T-cell (primary cell): ENCODE results near the gene SLC1A4. TPM values are rescaled to one million over a fixed set of nuclear protein-coding genes. Genes with fewer than 3 reads are reported as not detected.
A peak's percentile ranks its signal among the peaks of the same experiment; 100 is the strongest.
"Not testable (repeated sequence)": the region's sequence is repeated elsewhere in the genome, so short reads cannot be mapped to it uniquely, and the experiment has no call there.

Experiments
- ATAC-seq, 4 experiments: fragments of 200-7000 bp in 3 of 4; fragments of 150-1000 bp in 1 of 4; cut with Tn5 transposase; replicated peaks in 1 of 4; 1 replicate in 3 of 4; 2 replicates in 1 of 4; pipeline ENCODE4 v1.10.0; 2021; ENCODE audit warnings: moderate library complexity in 3 of 4, mild to moderate bottlenecking in 2 of 4, moderate number of reproducible peaks in 1 of 4
- CTCF ChIA-PET, 2 donors: fragments of 300-600 bp; sonication (Branson Sonifier 250); formaldehyde crosslinking; loops; one replicate each; lab custom pipeline; 2022; ENCODE audit warnings: antibody characterized with exemption in 2 of 2; lab: Charles Lee
- POLR2A ChIA-PET, 2 donors: fragments of 300-600 bp; sonication (Branson Sonifier 250); formaldehyde crosslinking; loops; one replicate each; lab custom pipeline; 2022; ENCODE audit warnings: antibody characterized with exemption in 2 of 2; lab: Charles Lee
- DNase-seq, 35 experiments: peaks; one replicate each; pipeline versions ENCODE4 v3.0.0 to v3.0.0-alpha.2; 2013 to 2023
- H3K27ac ChIP-seq: one replicate; pipeline ENCODE4 v1.5.1; 2013; ENCODE audit warnings: low read length
- H3K27me3 ChIP-seq, 2 experiments: replicated peaks in 1 of 2; 1 replicate in 1 of 2; 2 replicates in 1 of 2; pipeline versions ENCODE4 v1.6.1 to v1.7.0; 2013; ENCODE audit warnings: low read length in 1 of 2, mixed read lengths in 1 of 2; ENCODE audit not compliant: control insufficient read depth in 2 of 2, insufficient read depth in 2 of 2; ENCODE audit errors: extremely low read depth in 1 of 2
- H3K36me3 ChIP-seq, 2 donors: 1 replicate in 1 of 2; 2 replicates in 1 of 2; pipeline versions ENCODE4 v1.6.1 to v1.7.0; 2013; ENCODE audit warnings: low read length in 1 of 2; ENCODE audit not compliant: control insufficient read depth in 2 of 2, insufficient read depth in 1 of 2; ENCODE audit errors: extremely low read depth in 1 of 2
- H3K4me1 ChIP-seq, 2 experiments: 1 replicate in 1 of 2; 2 replicates in 1 of 2; pipeline versions ENCODE4 v1.6.1 to v1.7.0; 2013; ENCODE audit warnings: low read length in 2 of 2, mixed read lengths in 1 of 2; ENCODE audit not compliant: insufficient read depth in 2 of 2, control insufficient read depth in 1 of 2; ENCODE audit errors: extremely low read depth in 1 of 2
- H3K4me3 ChIP-seq, 2 donors: 1 replicate in 1 of 2; 2 replicates in 1 of 2; pipeline versions ENCODE4 v1.5.1 to v1.7.0; 2013; ENCODE audit warnings: mild to moderate bottlenecking in 2 of 2, low read length in 1 of 2, moderate library complexity in 1 of 2; ENCODE audit not compliant: control insufficient read depth in 1 of 2; ENCODE audit errors: extremely low read depth in 1 of 2
- H3K9me3 ChIP-seq: 2 replicates; pipeline ENCODE4 v1.7.0; 2013
- H3K27ac Mint-ChIP-seq, 2 donors: one replicate each; pipeline ENCODE4 v1.8.0; 2020 to 2021; ENCODE audit warnings: mild to moderate bottlenecking in 2 of 2, mixed read lengths in 2 of 2
- H3K27me3 Mint-ChIP-seq, 2 donors: one replicate each; pipeline ENCODE4 v1.8.0; 2021 to 2022; ENCODE audit warnings: mixed read lengths in 2 of 2
- H3K36me3 Mint-ChIP-seq: one replicate; pipeline ENCODE4 v1.8.0; 2021; ENCODE audit warnings: mixed read lengths
- H3K4me1 Mint-ChIP-seq, 3 donors: one replicate each; pipeline ENCODE4 v1.8.0; 2020 to 2022; ENCODE audit warnings: mixed read lengths in 3 of 3, mild to moderate bottlenecking in 1 of 3
- H3K4me3 Mint-ChIP-seq, 3 donors: one replicate each; pipeline ENCODE4 v1.8.0; 2020 to 2022; ENCODE audit warnings: mild to moderate bottlenecking in 3 of 3, mixed read lengths in 3 of 3, moderate library complexity in 3 of 3
- H3K9me3 Mint-ChIP-seq, 3 donors: one replicate each; pipeline ENCODE4 v1.8.0; 2020 to 2022; ENCODE audit warnings: mixed read lengths in 3 of 3
- WGBS: methylation state at CpG from one replicate; pipeline ENCODE4 v1.1.5; 2013; ENCODE audit warnings: missing lambda C conversion rate; ENCODE audit not compliant: insufficient coverage; 5-methylcytosine and 5-hydroxymethylcytosine counted together
- total RNA-seq, 35 experiments: library from RNA in 6 of 35; stranded (reverse) in 6 of 35; fragments of 120-200 nt in 1 of 35; gene quantifications; one replicate each; pipeline versions ENCODE4 v1.2.1 to v1.2.4 and lab custom pipeline; 2013 to 2026

The SLC1A4 gene
- total RNA-seq, 5 donors from 2014 or later (not counting 1 experiment from before 2014, with no cell fraction given) = 1.9 to 13.8 (median 9.8) TPM

DNA sequence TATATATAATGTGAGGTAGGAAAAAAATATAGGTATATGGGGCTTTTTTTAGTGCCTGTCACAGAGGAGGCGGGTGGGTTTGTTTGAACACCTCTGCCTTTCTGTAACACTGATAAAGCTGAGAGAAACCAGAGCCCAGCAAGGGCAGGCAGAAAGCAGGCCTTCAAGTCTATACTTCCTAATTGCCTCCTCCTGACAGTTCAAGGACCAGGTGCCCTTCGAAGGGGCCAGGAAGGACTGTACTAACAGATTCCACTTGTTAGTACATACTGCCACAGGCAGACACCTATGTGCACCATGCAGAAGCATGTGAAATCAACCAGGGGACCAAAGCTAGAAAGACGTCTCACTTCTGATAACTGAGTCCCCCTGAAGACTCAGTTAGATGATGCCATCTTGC is 13.8 kb downstream of the SLC1A4 start:
- Histone ChIP-seq H3K4me1 (no peaks in the 10 kb centered on the region), H3K9me3 (no peaks in the 10 kb centered on the region), H3K4me3 (no peak overlapping the region), H3K27me3 (no peaks in the 10 kb centered on the region), H3K27ac (no peak overlapping the region), H3K36me3 (no peaks in the 10 kb centered on the region)
- H3K4me1 Mint-ChIP-seq = no peaks in the 10 kb centered on the region
- peaks cover 5% of the 10 kb centered on the region for H3K36me3 Mint-ChIP-seq
- DNase-seq (no peak), ATAC-seq (no peak)
- CTCF ChIA-PET = no interaction called here
- H3K27ac Mint-ChIP-seq = no peak overlapping the region
- POLR2A ChIA-PET = interaction anchor here in 1 of 2 donors (0.7 kb wide), 1 partner anchor 31 kb away, joined by 6 read pairs; no protein-coding TSS in a partner anchor
- H3K27me3 Mint-ChIP-seq = no peaks in the 10 kb centered on the region
- H3K9me3 Mint-ChIP-seq = no peaks in the 10 kb centered on the region
- H3K4me3 Mint-ChIP-seq = no peak overlapping the region
- WGBS = 100% methylated on average over 2 of the region's 3 CpGs

DNA sequence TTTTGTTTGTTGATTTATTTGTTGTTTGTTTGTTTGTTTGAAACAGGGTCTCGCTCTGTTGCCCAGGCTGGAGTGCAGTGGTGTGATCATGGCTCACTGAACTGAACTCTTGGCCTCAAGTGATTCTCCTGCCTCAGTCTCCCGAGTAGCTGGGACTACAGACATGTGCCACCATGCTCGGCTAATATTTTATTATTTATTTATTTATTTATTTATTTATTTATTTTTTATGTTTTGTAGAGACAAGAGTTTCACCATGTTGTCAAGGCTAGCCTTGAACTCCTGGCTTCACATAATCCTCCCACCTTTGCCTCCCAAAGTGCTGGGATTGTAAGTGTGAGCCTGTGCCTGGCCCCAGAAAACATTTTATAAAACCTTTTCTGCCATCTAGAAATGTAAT is 15.0 kb downstream of the SLC1A4 start:
- POLR2A ChIA-PET = not testable (repeated sequence)

DNA sequence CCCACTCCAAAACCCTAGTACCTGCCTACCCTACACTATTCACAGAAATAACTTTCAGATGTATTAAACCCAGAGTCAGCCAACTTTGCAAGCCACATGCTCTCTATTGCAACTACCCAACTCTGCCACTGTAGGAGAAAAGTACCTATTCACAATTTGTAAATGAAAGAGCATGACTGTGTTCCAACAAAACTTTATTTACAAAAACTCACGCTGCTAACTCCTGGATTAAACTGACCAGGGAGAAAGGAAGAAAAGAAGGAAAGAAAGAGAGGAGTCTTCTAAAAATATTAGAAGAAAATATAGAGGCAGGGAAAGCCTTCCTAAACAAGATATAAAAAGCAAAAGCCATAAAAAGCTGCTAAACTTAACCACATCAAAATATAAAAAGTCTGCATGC is 24.6 kb downstream of the SLC1A4 start:
- Histone ChIP-seq H3K27ac (no peak overlapping the region), H3K4me3 (no peak overlapping the region), H3K36me3 (peaks cover 0 to 5% of the 10 kb centered on the region in 2 donors), H3K9me3 (no peaks in the 10 kb centered on the region), H3K27me3 (no peaks in the 10 kb centered on the region), H3K4me1 (no peaks in the 10 kb centered on the region)
- POLR2A ChIA-PET = no interaction called here
- no peak overlapping the region for H3K4me3 Mint-ChIP-seq
- no CpG with 5 or more reads among the region's 1 CpG for WGBS
- peak overlapping the region in 1 of 2 donors; percentile 41 for H3K27ac Mint-ChIP-seq
- no peak for DNase-seq
- no peak for ATAC-seq
- H3K36me3 Mint-ChIP-seq = peaks cover 34% of the 10 kb centered on the region
- CTCF ChIA-PET = no interaction called here
- H3K4me1 Mint-ChIP-seq = peaks cover 0 to 6% (median 6%) of the 10 kb centered on the region in 3 donors
- H3K27me3 Mint-ChIP-seq = no peaks in the 10 kb centered on the region
- no peaks in the 10 kb centered on the region for H3K9me3 Mint-ChIP-seq

More for the DNA sequence above, 15.0 kb downstream of the SLC1A4 start:
- H3K4me3 ChIP-seq, DNase-seq, H3K36me3 Mint-ChIP-seq, H3K4me1 Mint-ChIP-seq, H3K27me3 ChIP-seq, ATAC-seq, H3K9me3 Mint-ChIP-seq, H3K36me3 ChIP-seq, H3K27ac Mint-ChIP-seq, H3K9me3 ChIP-seq, H3K27me3 Mint-ChIP-seq, H3K4me3 Mint-ChIP-seq, H3K27ac ChIP-seq, H3K4me1 ChIP-seq: not testable (repeated sequence)
- 100% methylated on average over 1 of the region's 3 CpGs for WGBS
- CTCF ChIA-PET = interaction anchor here in 1 of 2 donors (0.6 kb wide), 1 partner anchor 213 kb away, joined by 3 read pairs; no protein-coding TSS in a partner anchor

DNA sequence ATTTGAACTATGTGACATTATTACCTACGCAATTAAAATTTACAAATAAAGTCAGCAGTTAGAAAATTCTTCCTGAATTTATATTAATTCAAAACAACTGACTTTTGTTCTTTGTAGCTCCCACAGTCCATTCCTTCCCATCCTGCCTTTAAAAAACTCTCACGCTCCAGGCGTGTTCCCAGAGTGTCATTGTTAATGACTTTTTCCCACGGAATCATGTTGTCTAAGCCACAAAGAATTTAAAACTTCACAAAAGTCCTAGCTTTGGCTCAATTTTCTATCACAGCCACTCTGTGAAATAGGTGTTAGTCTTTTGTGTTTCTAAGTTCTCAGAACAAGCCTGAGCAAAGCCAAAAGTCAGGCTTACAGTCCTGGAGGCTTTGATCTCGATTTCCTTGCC is 26.5 kb downstream of the SLC1A4 start:
- H3K27me3 Mint-ChIP-seq = no peaks in the 10 kb centered on the region
- no peaks in the 10 kb centered on the region for H3K9me3 Mint-ChIP-seq
- peaks cover 35% of the 10 kb centered on the region for H3K36me3 Mint-ChIP-seq
- ChIA-PET CTCF (no interaction called here), POLR2A (no interaction called here)
- Histone ChIP-seq H3K4me1 (no peaks in the 10 kb centered on the region), H3K9me3 (no peaks in the 10 kb centered on the region), H3K27me3 (no peaks in the 10 kb centered on the region), H3K27ac (no peak overlapping the region), H3K36me3 (peaks cover 0 to 5% of the 10 kb centered on the region in 2 donors), H3K4me3 (no peak overlapping the region)
- WGBS = 100% methylated on average over 1 of the region's 5 CpGs
- peaks cover 0 to 6% (median 6%) of the 10 kb centered on the region in 3 donors for H3K4me1 Mint-ChIP-seq
- DNase-seq (no peak), ATAC-seq (no peak)
- no peak overlapping the region for H3K4me3 Mint-ChIP-seq
- H3K27ac Mint-ChIP-seq = no peak overlapping the region

DNA sequence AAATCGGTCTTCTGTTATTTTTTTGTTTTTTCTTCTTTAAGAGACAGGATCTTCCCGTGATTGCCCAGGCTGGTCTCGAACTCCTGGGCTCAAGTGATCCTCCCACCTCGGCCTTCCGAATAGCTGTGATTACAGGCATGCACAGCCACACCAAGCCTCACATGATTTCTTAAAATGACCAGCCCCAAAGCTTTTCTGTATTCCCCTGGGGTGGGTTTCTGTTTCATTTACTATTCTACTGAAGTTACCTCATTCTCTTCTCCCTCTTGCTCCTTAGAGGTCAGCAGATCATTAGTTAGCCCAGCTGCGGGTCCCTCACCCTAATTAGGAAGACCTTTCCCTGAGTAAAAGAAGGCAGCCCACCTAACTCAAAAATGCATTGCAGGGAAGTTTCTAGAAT is 27.6 kb downstream of the SLC1A4 start:
- Histone ChIP-seq H3K36me3 (peaks cover 0 to 9% of the 10 kb centered on the region in 2 donors), H3K4me1 (no peaks in the 10 kb centered on the region), H3K27me3 (no peaks in the 10 kb centered on the region), H3K9me3 (no peaks in the 10 kb centered on the region), H3K27ac (no peak overlapping the region), H3K4me3 (no peak overlapping the region)
- no peak for DNase-seq
- Mint-ChIP-seq H3K4me3 (no peak overlapping the region), H3K27me3 (no peaks in the 10 kb centered on the region), H3K27ac (no peak overlapping the region), H3K36me3 (peaks cover 37% of the 10 kb centered on the region), H3K9me3 (no peaks in the 10 kb centered on the region), H3K4me1 (peaks cover 0 to 6% (median 6%) of the 10 kb centered on the region in 3 donors)
- ChIA-PET CTCF (interaction anchor here in 1 of 2 donors (1.0 kb wide), 1 partner anchor 113 kb away, joined by 3 read pairs; the partner anchor contains the start of gene RAB1A), POLR2A (no interaction called here)
- ATAC-seq = no peak
- 100% methylated on average over 2 of the region's 6 CpGs for WGBS

DNA sequence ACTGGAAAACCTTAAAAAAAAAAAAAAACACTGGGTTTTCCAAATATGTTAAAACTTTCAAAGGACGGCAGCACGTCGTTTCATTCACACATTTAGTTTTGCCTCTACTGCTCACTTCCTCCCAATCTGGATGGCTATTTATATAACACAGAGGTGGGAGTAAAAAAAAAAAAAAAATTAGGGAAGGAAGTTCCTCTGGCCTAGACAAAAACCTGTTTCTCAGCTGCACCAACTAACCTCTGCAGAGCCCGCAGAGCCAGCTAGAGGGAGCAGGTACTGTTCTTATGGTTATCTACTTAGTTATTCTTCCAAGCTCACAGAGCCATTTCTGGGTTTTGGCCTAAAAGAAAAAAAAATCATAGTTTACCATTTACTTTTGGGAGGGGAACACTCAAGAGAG is 28.1 kb downstream of the SLC1A4 start:
- H3K4me3 ChIP-seq = no peak overlapping the region
- no peaks in the 10 kb centered on the region for H3K27me3 ChIP-seq
- CTCF ChIA-PET = interaction anchor here (0.6 to 1.0 kb wide), 4 partner anchors 26 to 113 kb away, joined by 3 to 5 read pairs (median 4); partner anchors contain the start of gene RAB1A (in 1 of the 2)
- peaks cover 0 to 6% (median 6%) of the 10 kb centered on the region in 3 donors for H3K4me1 Mint-ChIP-seq
- H3K36me3 ChIP-seq = peaks cover 0 to 9% of the 10 kb centered on the region in 2 donors
- DNase-seq (peak in 3 of 35 experiments; percentile 1 to 21 (median 11)), ATAC-seq (no peak)
- no CpG with 5 or more reads among the region's 4 CpGs for WGBS
- POLR2A ChIA-PET = no interaction called here
- peaks cover 42% of the 10 kb centered on the region for H3K36me3 Mint-ChIP-seq
- no peak overlapping the region for H3K27ac ChIP-seq
- H3K27ac Mint-ChIP-seq = no peak overlapping the region
- no peaks in the 10 kb centered on the region for H3K9me3 Mint-ChIP-seq
- H3K27me3 Mint-ChIP-seq = no peaks in the 10 kb centered on the region
- H3K9me3 ChIP-seq = no peaks in the 10 kb centered on the region
- H3K4me1 ChIP-seq = no peaks in the 10 kb centered on the region
- H3K4me3 Mint-ChIP-seq = no peak overlapping the region
